H1 (cell line): Measurements from ENCODE around the gene ABCA2. TPM values are rescaled to one million over a fixed set of nuclear protein-coding genes. Genes with fewer than 3 reads are reported as not detected.

Source experiments
- CTCF ChIA-PET: fragments of 300-600 bp; sonication (Branson Sonifier 250); formaldehyde crosslinking; loops from one replicate; lab custom pipeline; 2021; ENCODE audit not compliant: partially characterized antibody; lab: Charles Lee
- POLR2A ChIA-PET: fragments of 300-600 bp; sonication (Branson Sonifier 250); formaldehyde crosslinking; loops from one replicate; lab custom pipeline; 2021; ENCODE audit warnings: inconsistent platforms; ENCODE audit not compliant: partially characterized antibody; lab: Charles Lee
- DNase-seq, 2 experiments: peaks; one replicate each; pipeline versions ENCODE4 v3.0.0 to v3.0.0-alpha.2; 2010 to 2022; ENCODE audit warnings: low spot score in 2 of 2, low read depth in 1 of 2, mixed read lengths in 1 of 2
- FAIRE-seq: peaks from 2 replicates; lab custom pipeline; 2011; peaks lifted over from hg19 to GRCh38; lab: Jason Lieb, UNC
- H2AFZ ChIP-seq: 2 replicates; pipeline ENCODE4 v1.8.1; 2012; ENCODE audit warnings: low read length, inconsistent platforms
- H2AK5ac ChIP-seq: 2 replicates; pipeline ENCODE4 v1.6.1; 2013; ENCODE audit warnings: low read depth, low read length
- H2BK120ac ChIP-seq: replicated peaks from 2 replicates; pipeline ENCODE3; 2013; ENCODE audit warnings: low read depth, low read length, inconsistent platforms
- H2BK12ac ChIP-seq: 2 replicates; pipeline ENCODE4 v1.6.1; 2013; ENCODE audit warnings: low read depth, low read length
- H2BK15ac ChIP-seq: 2 replicates; pipeline ENCODE4 v1.6.1; 2013; ENCODE audit warnings: low read length
- H2BK20ac ChIP-seq: 2 replicates; pipeline ENCODE4 v1.6.1; 2013; ENCODE audit warnings: low read length
- H2BK5ac ChIP-seq: 2 replicates; pipeline ENCODE4 v1.6.1; 2013; ENCODE audit warnings: low read depth, low read length
- H3K14ac ChIP-seq: 2 replicates; pipeline ENCODE4 v1.6.1; 2013; ENCODE audit warnings: inconsistent platforms; ENCODE audit not compliant: insufficient read length
- H3K18ac ChIP-seq: 2 replicates; pipeline ENCODE4 v1.6.1; 2013; ENCODE audit warnings: low read length; ENCODE audit errors: extremely low read depth
- H3K23ac ChIP-seq: 2 replicates; pipeline ENCODE4 v1.6.1; 2013; ENCODE audit warnings: inconsistent platforms; ENCODE audit not compliant: insufficient read length
- H3K23me2 ChIP-seq: 2 replicates; pipeline ENCODE4 v1.6.1; 2013; ENCODE audit warnings: low read depth, low read length
- H3K27ac ChIP-seq: 2 replicates; pipeline ENCODE4 v1.6.1; 2011; ENCODE audit warnings: low read depth, low read length, inconsistent platforms
- H3K27me3 ChIP-seq, 4 experiments: replicated peaks in 1 of 4; 1 replicate in 1 of 4; 2 replicates in 3 of 4; pipeline versions ENCODE4 v1.6.1 to v1.8.1; 2011 to 2013; ENCODE audit warnings: low read length in 3 of 4, mild to moderate bottlenecking in 3 of 4, inconsistent platforms in 2 of 4, mixed read lengths in 2 of 4, moderate library complexity in 1 of 4; ENCODE audit not compliant: control insufficient read depth in 3 of 4, insufficient read depth in 3 of 4; ENCODE audit errors: extremely low read depth in 1 of 4
- H3K36me3 ChIP-seq, 4 experiments: 2 replicates each; pipeline versions ENCODE4 v1.6.1 to v1.8.1; 2011 to 2013; ENCODE audit warnings: mild to moderate bottlenecking in 4 of 4, low read length in 3 of 4, moderate library complexity in 2 of 4, control low read depth in 1 of 4, inconsistent platforms in 1 of 4; ENCODE audit not compliant: insufficient read depth in 4 of 4, control insufficient read depth in 2 of 4
- H3K4ac ChIP-seq: replicated peaks from 2 replicates; pipeline ENCODE3; 2013; ENCODE audit warnings: low read length, low read depth, mixed read lengths, inconsistent platforms; ENCODE audit not compliant: insufficient read length
- H3K4me1 ChIP-seq, 4 experiments: replicated peaks in 1 of 4; 1 replicate in 1 of 4; 2 replicates in 3 of 4; pipeline versions ENCODE4 v1.6.1 to v1.8.1; 2011 to 2013; ENCODE audit warnings: low read length in 3 of 4, inconsistent platforms in 2 of 4, mixed read lengths in 1 of 4; ENCODE audit not compliant: insufficient read depth in 4 of 4, control insufficient read depth in 3 of 4
- H3K4me2 ChIP-seq, 2 experiments: 2 replicates each; pipeline versions ENCODE4 v1.6.1 to v1.8.1; 2011 to 2013; ENCODE audit warnings: low read depth in 2 of 2, low read length in 2 of 2, control low read depth in 1 of 2, inconsistent platforms in 1 of 2, mild to moderate bottlenecking in 1 of 2; ENCODE audit not compliant: insufficient read depth in 1 of 2
- H3K4me3 ChIP-seq, 4 experiments: fragments of 200-600, 300-600 bp in 1 of 4; sonication (generic), shearing (Covaris generic), sonication (Bioruptor Twin) in 1 of 4; 2 replicates each; pipeline versions ENCODE4 v1.5.1 to v1.8.1; 2011 to 2016; ENCODE audit warnings: low read length in 4 of 4, low read depth in 3 of 4, control low read depth in 2 of 4, inconsistent platforms in 2 of 4, mild to moderate bottlenecking in 2 of 4, mixed read lengths in 1 of 4, moderate library complexity in 1 of 4; ENCODE audit not compliant: insufficient read depth in 2 of 4; ENCODE audit errors: extremely low read depth in 1 of 4
- H3K56ac ChIP-seq: replicated peaks from 2 replicates; pipeline ENCODE3; 2013; ENCODE audit warnings: low read depth, mild to moderate bottlenecking, mixed read lengths, low read length, inconsistent platforms; ENCODE audit not compliant: insufficient read length
- H3K79me1 ChIP-seq: 2 replicates; pipeline ENCODE4 v1.6.1; 2013; ENCODE audit warnings: low read depth, low read length, control low read depth
- H3K79me2 ChIP-seq, 2 experiments: 2 replicates each; pipeline versions ENCODE4 v1.6.1 to v1.8.1; 2012 to 2013; ENCODE audit warnings: low read length in 2 of 2, mild to moderate bottlenecking in 2 of 2, inconsistent platforms in 1 of 2; ENCODE audit not compliant: insufficient read depth in 2 of 2, control insufficient read depth in 1 of 2
- H3K9ac ChIP-seq, 4 experiments: replicated peaks in 1 of 4; 1 replicate in 1 of 4; 2 replicates in 3 of 4; pipeline versions ENCODE4 v1.6.1 to v1.8.1; 2011 to 2013; ENCODE audit warnings: low read depth in 3 of 4, low read length in 3 of 4, control low read depth in 2 of 4, mild to moderate bottlenecking in 2 of 4, moderate library complexity in 2 of 4, inconsistent platforms in 1 of 4; ENCODE audit errors: extremely low read depth in 1 of 4
- H3K9me3 ChIP-seq, 2 experiments: 2 replicates each; pipeline versions ENCODE4 v1.6.1 to v1.8.1; 2012 to 2013; ENCODE audit warnings: mild to moderate bottlenecking in 2 of 2, moderate library complexity in 2 of 2, control low read depth in 1 of 2, inconsistent platforms in 1 of 2, low read depth in 1 of 2, low read length in 1 of 2, mixed read lengths in 1 of 2; ENCODE audit not compliant: insufficient read depth in 2 of 2
- H4K20me1 ChIP-seq, 2 experiments: replicated peaks in 1 of 2; 2 replicates each; pipeline versions ENCODE3 to v1.8.1; 2011 to 2013; ENCODE audit warnings: inconsistent platforms in 2 of 2, low read length in 2 of 2, mild to moderate bottlenecking in 1 of 2; ENCODE audit not compliant: insufficient read depth in 2 of 2, control insufficient read depth in 1 of 2
- H4K5ac ChIP-seq: 2 replicates; pipeline ENCODE4 v1.6.1; 2013; ENCODE audit warnings: low read length, low read depth, mixed read lengths, inconsistent platforms; ENCODE audit not compliant: insufficient read length
- H4K8ac ChIP-seq: 2 replicates; pipeline ENCODE4 v1.8.0; 2013; ENCODE audit warnings: mild to moderate bottlenecking, moderate library complexity, low read length, inconsistent platforms; ENCODE audit not compliant: insufficient read depth; ENCODE audit errors: extremely low read depth
- H4K91ac ChIP-seq: replicated peaks from 2 replicates; pipeline ENCODE3; 2013; ENCODE audit warnings: low read length, mixed read lengths, inconsistent platforms; ENCODE audit not compliant: insufficient read length
- GABPA ChIP-seq: IDR thresholded peaks from 2 replicates; pipeline ENCODE4 v1.6.1; 2011; ENCODE audit warnings: mild to moderate bottlenecking, low read length, moderate library complexity, borderline replicate concordance; ENCODE audit not compliant: insufficient read depth
- GTF2F1 ChIP-seq: IDR thresholded peaks from 2 replicates; pipeline ENCODE4 v1.6.1; 2012; ENCODE audit warnings: low read depth, low read length, improper control_type of control experiment, borderline replicate concordance
- JUND ChIP-seq: IDR thresholded peaks from 2 replicates; pipeline ENCODE4 v1.6.1; 2011; ENCODE audit warnings: mild to moderate bottlenecking, improper control_type of control experiment, low read length
- KDM5A ChIP-seq: fragments of 200-600 bp; IDR thresholded peaks from 2 replicates; pipeline ENCODE4 v1.7.1; 2012; ENCODE audit warnings: mild to moderate bottlenecking, low read length, inconsistent platforms, mixed read lengths
- NRF1 ChIP-seq: IDR thresholded peaks from 2 replicates; pipeline ENCODE4 v1.6.1; 2011; ENCODE audit warnings: mild to moderate bottlenecking, low read depth, low read length, improper control_type of control experiment
- POLR2AphosphoS5 ChIP-seq: IDR thresholded peaks from 2 replicates; pipeline ENCODE4 v1.6.1; 2011; ENCODE audit warnings: low read depth, low read length
- RAD21 ChIP-seq, 2 experiments: IDR thresholded peaks in 1 of 2; conservative IDR thresholded peaks in 1 of 2; 2 replicates each; pipeline ENCODE4 v1.6.1; 2011; ENCODE audit warnings: low read depth in 2 of 2, low read length in 2 of 2, improper control_type of control experiment in 1 of 2, inconsistent platforms in 1 of 2, mild to moderate bottlenecking in 1 of 2, moderate library complexity in 1 of 2
- RXRA ChIP-seq: IDR thresholded peaks from 2 replicates; pipeline ENCODE4 v1.6.1; 2011; ENCODE audit warnings: low read depth, mild to moderate bottlenecking, low read length, moderate library complexity; ENCODE audit not compliant: insufficient read depth
- TAF1 ChIP-seq: IDR thresholded peaks from 2 replicates; pipeline ENCODE4 v1.6.1; 2011; ENCODE audit warnings: mild to moderate bottlenecking, low read depth, low read length
- TBP ChIP-seq: IDR thresholded peaks from 2 replicates; pipeline ENCODE4 v1.6.1; 2011; ENCODE audit warnings: low read depth, low read length, improper control_type of control experiment
- WGBS, 2 experiments: shearing (Covaris generic) in 1 of 2; methylation state at CpG; one replicate each; pipeline versions ENCODE4 v1.1.6 to v1.1.7; 2013 to 2015; ENCODE audit warnings: low lambda C conversion rate in 2 of 2, mixed read lengths in 2 of 2, inconsistent platforms in 1 of 2, low coverage in 1 of 2, missing lambda C conversion rate in 1 of 2; ENCODE audit not compliant: insufficient replicate concordance in 2 of 2, insufficient coverage in 1 of 2, insufficient read length in 1 of 2; ENCODE audit errors: extremely low coverage in 1 of 2, missing lambda C conversion rate in 1 of 2; 5-methylcytosine and 5-hydroxymethylcytosine counted together
- polyA plus RNA-seq, 7 experiments: library from polyadenylated mRNA; depleted of rRNA in 3 of 7; stranded (reverse) in 5 of 7; unstranded in 2 of 7; fragments of >200 nt in 5 of 7; fragments of 200-250 nt in 2 of 7; gene quantifications; 1 replicate in 5 of 7; 2 replicates in 1 of 7; 4 replicates in 1 of 7; pipeline versions ENCODE4 v1.2.1 to v1.2.3, GENCODE V29; 2011 to 2013; ENCODE audit warnings: missing spikeins in 2 of 7, mixed read lengths in 2 of 7
- total RNA-seq: library from RNA; stranded (reverse); fragmentation: NEBNext Ultra II Directional; extraction: Animal tissue kit (Norgen Biotek cat#: 25700); gene quantifications from 2 replicates; pipeline ENCODE4 v1.2.1, GENCODE V29; 2021

ABCA2 gene
- total and polyA plus RNA-seq, 2 of the 8 experiments (the other 6 are each of a cell fraction or from before 2014, with no cell fraction given): 12.5 to 14.3 TPM

GRCh38 chr9:137050570-137050969, 22.5 kb upstream of the ABCA2 start:
- no peaks in the 10 kb centered on the region for H3K79me1 ChIP-seq
- 82% methylated on average over 5 of the region's 5 CpGs; no CpG with 5 or more reads in 1 of the 2 experiments for WGBS, 2 experiments
- H3K79me2 ChIP-seq: no peaks in the 10 kb centered on the region
- no peak overlapping the region for H2BK15ac ChIP-seq
- ChIA-PET CTCF (interaction anchor here (0.7 to 7.6 kb wide), 8 partner anchors 8 to 1521 kb away, joined by 3 to 291 read pairs (median 6); partner anchors contain the start of genes ABCA2, FUT7, SAPCD2 and UAP1L1), POLR2A (no interaction called here)
- H3K4me3 ChIP-seq: no peak overlapping the region
- H3K4me2 ChIP-seq: no peak overlapping the region
- no peak overlapping the region for H2BK5ac ChIP-seq
- H2AK5ac ChIP-seq: no peak overlapping the region
- H3K23ac ChIP-seq: no peak overlapping the region
- H3K27me3 ChIP-seq: peaks cover 22 to 78% (median 60%) of the 10 kb centered on the region in 4 experiments
- H2BK12ac ChIP-seq: no peak overlapping the region
- no peak overlapping the region for H3K9ac ChIP-seq
- H3K4me1 ChIP-seq: peaks cover 0 to 25% (median 12%) of the 10 kb centered on the region in 4 experiments; a peak in 5 of 7 replicates
- peaks cover 16% of the 10 kb centered on the region; the same call in 1 of the 2 replicates for H3K23me2 ChIP-seq
- no peak for FAIRE-seq
- H2AFZ ChIP-seq: no peak overlapping the region
- DNase-seq: no peak
- H2BK20ac ChIP-seq: no peak overlapping the region
- no peaks in the 10 kb centered on the region for H3K36me3 ChIP-seq
- H3K14ac ChIP-seq: no peak overlapping the region
- H3K4ac ChIP-seq: no peak overlapping the region
- H4K5ac ChIP-seq: no peak overlapping the region
- H3K27ac ChIP-seq: no peak overlapping the region
- no peak overlapping the region for H4K91ac ChIP-seq
- no peak for TF ChIP-seq TAF1
- no peak for TF ChIP-seq RAD21 (IDR thresholded peaks at IDR 0.05 in 1 of 2, conservative IDR thresholded peaks at IDR 0.05 in 1 of 2; ENCODE audit: low read depth in 2 of 2, low read length in 2 of 2)
- no peak for TF ChIP-seq POLR2AphosphoS5
- TF ChIP-seq GABPA: no peak
- TF ChIP-seq GTF2F1: no peak
- no peak for TF ChIP-seq NRF1
- TF ChIP-seq TBP: no peak
- TF ChIP-seq JUND: no peak
- no peak for TF ChIP-seq RXRA
- no peak for TF ChIP-seq KDM5A
- H2BK120ac ChIP-seq: no peak overlapping the region
- no peaks in the 10 kb centered on the region for H3K9me3 ChIP-seq
- H4K20me1 ChIP-seq: peaks cover 1 to 17% of the 10 kb centered on the region in 2 experiments
- H3K18ac ChIP-seq: no peak overlapping the region
- H4K8ac ChIP-seq: no peak overlapping the region
- no peak overlapping the region for H3K56ac ChIP-seq
